HEK293 (cell line): ENCODE results near the gene RBFOX2.

ENCODE experiments used
- CTCF ChIA-PET: fragments of 350-600 bp; formaldehyde crosslinking; extraction: SDS; loops from one replicate; lab custom pipeline; 2021; ENCODE audit warnings: antibody characterized with exemption; lab: Yijun Ruan, JAX
- POLR2A ChIA-PET: fragments of 300-600 bp; formaldehyde crosslinking; extraction: SDS; loops from one replicate; lab custom pipeline; 2020; ENCODE audit warnings: antibody characterized with exemption, inconsistent platforms; lab: Yijun Ruan, JAX
- H3K27ac ChIP-seq: fragments of 200-500 bp; sonication (Bioruptor generic); 2 replicates; pipeline ENCODE4 v1.5.1; 2014; ENCODE audit warnings: low read depth, low read length, control low read depth, inconsistent platforms; ENCODE audit errors: extremely low read depth
- H3K36me3 ChIP-seq, 2 experiments: fragments of 200-500 bp in 1 of 2; sonication (Bioruptor generic) in 1 of 2; 1 replicate in 1 of 2; 2 replicates in 1 of 2; pipeline ENCODE4 v1.5.1; 2014 to 2017; ENCODE audit warnings: inconsistent platforms in 2 of 2, low read length in 2 of 2; ENCODE audit not compliant: control insufficient read depth in 2 of 2, insufficient read depth in 1 of 2
- H3K4me1 ChIP-seq: fragments of 200-500 bp; sonication (Bioruptor generic); 2 replicates; pipeline ENCODE4 v1.5.1; 2014; ENCODE audit warnings: mild to moderate bottlenecking, low read length, inconsistent platforms; ENCODE audit not compliant: control insufficient read depth, insufficient read depth
- H3K4me3 ChIP-seq: 2 replicates; pipeline ENCODE4 v1.5.1; 2011; ENCODE audit warnings: low read depth, mild to moderate bottlenecking, control low read depth, low read length, moderate library complexity
- H3K9me3 ChIP-seq: fragments of 200-500 bp; sonication (Bioruptor generic); 2 replicates; pipeline ENCODE4 v1.5.1; 2014; ENCODE audit warnings: low read depth, low read length, inconsistent platforms; ENCODE audit not compliant: control insufficient read depth, insufficient read depth
- HOXA7 ChIP-seq: sonication (generic); formaldehyde crosslinking; IDR thresholded peaks from 2 replicates; pipeline ENCODE4 v1.8.1; 2022; ENCODE audit warnings: missing genetic modification reagents, borderline replicate concordance
- OSR2 ChIP-seq: fragments of 450-650 bp; formaldehyde crosslinking; IDR thresholded peaks from 2 replicates; pipeline ENCODE4 v1.5.1; 2016; ENCODE audit warnings: missing biosample characterization, missing genetic modification characterization
- ZBTB1 ChIP-seq: fragments of 450-650 bp; formaldehyde crosslinking; IDR thresholded peaks from 2 replicates; pipeline ENCODE4 v1.5.1; 2016; ENCODE audit warnings: missing biosample characterization, missing genetic modification characterization
- ZIC2 ChIP-seq: fragments of 450-650 bp; formaldehyde crosslinking; IDR thresholded peaks from 2 replicates; pipeline ENCODE4 v1.5.1; 2016; ENCODE audit warnings: missing biosample characterization, missing genetic modification characterization
- ZNF112 ChIP-seq: fragments of 450-650 bp; formaldehyde crosslinking; IDR thresholded peaks from 2 replicates; pipeline ENCODE4 v1.5.0; 2017; ENCODE audit warnings: missing biosample characterization, missing genetic modification characterization
- ZNF132 ChIP-seq: fragments of 450-650 bp; formaldehyde crosslinking; IDR thresholded peaks from 2 replicates; pipeline ENCODE4 v1.5.1; 2017; ENCODE audit warnings: missing biosample characterization, missing genetic modification characterization, borderline replicate concordance
- ZNF138 ChIP-seq: fragments of 450-650 bp; formaldehyde crosslinking; IDR thresholded peaks from 2 replicates; pipeline ENCODE4 v1.5.1; 2016; ENCODE audit warnings: missing biosample characterization, missing genetic modification characterization, borderline replicate concordance
- ZNF174 ChIP-seq: fragments of 450-650 bp; formaldehyde crosslinking; IDR thresholded peaks from 2 replicates; pipeline ENCODE4 v1.5.0; 2017; ENCODE audit warnings: missing biosample characterization, mild to moderate bottlenecking, missing genetic modification characterization
- ZNF202 ChIP-seq: fragments of 450-650 bp; formaldehyde crosslinking; IDR thresholded peaks from 2 replicates; pipeline ENCODE4 v1.5.1; 2016; ENCODE audit warnings: missing biosample characterization, missing genetic modification characterization, borderline replicate concordance
- ZNF24 ChIP-seq: fragments of 450-650 bp; formaldehyde crosslinking; IDR thresholded peaks from 2 replicates; pipeline ENCODE4 v1.5.1; 2016; ENCODE audit warnings: missing biosample characterization, missing genetic modification characterization
- ZNF266 ChIP-seq: fragments of 450-650 bp; formaldehyde crosslinking; IDR thresholded peaks from 2 replicates; pipeline ENCODE4 v1.5.1; 2016; ENCODE audit warnings: missing biosample characterization, missing genetic modification characterization, low read depth
- ZNF311 ChIP-seq: fragments of 450-650 bp; formaldehyde crosslinking; IDR thresholded peaks from 2 replicates; pipeline ENCODE4 v1.5.1; 2017; ENCODE audit warnings: missing biosample characterization, missing genetic modification characterization, borderline replicate concordance
- ZNF391 ChIP-seq: fragments of 450-650 bp; formaldehyde crosslinking; IDR thresholded peaks from 2 replicates; pipeline ENCODE4 v1.5.1; 2016; ENCODE audit warnings: low read depth, missing biosample characterization, missing genetic modification characterization, borderline replicate concordance
- ZNF423 ChIP-seq: fragments of 450-650 bp; formaldehyde crosslinking; IDR thresholded peaks from 2 replicates; pipeline ENCODE4 v1.5.1; 2016; ENCODE audit warnings: missing biosample characterization, missing genetic modification characterization
- ZNF426 ChIP-seq: fragments of 450-650 bp; formaldehyde crosslinking; IDR thresholded peaks from 2 replicates; pipeline ENCODE4 v1.5.1; 2017; ENCODE audit warnings: missing biosample characterization, missing genetic modification characterization, mild to moderate bottlenecking, inconsistent platforms, moderate library complexity
- ZNF501 ChIP-seq: fragments of 450-650 bp; formaldehyde crosslinking; IDR thresholded peaks from 2 replicates; pipeline ENCODE4 v1.5.1; 2016; ENCODE audit warnings: missing biosample characterization, missing genetic modification characterization
- ZNF514 ChIP-seq: fragments of 450-650 bp; formaldehyde crosslinking; IDR thresholded peaks from 2 replicates; pipeline ENCODE4 v1.5.1; 2016; ENCODE audit warnings: missing biosample characterization, missing genetic modification characterization
- ZNF549 ChIP-seq: fragments of 450-650 bp; IDR thresholded peaks from 2 replicates; pipeline ENCODE4 v1.5.1; 2018; ENCODE audit warnings: missing biosample characterization, missing genetic modification characterization, mild to moderate bottlenecking, inconsistent platforms, moderate library complexity
- ZNF596 ChIP-seq: fragments of 450-650 bp; IDR thresholded peaks from 2 replicates; pipeline ENCODE4 v1.5.0; 2018; ENCODE audit warnings: missing biosample characterization, mild to moderate bottlenecking, missing genetic modification characterization, moderate library complexity
- ZNF610 ChIP-seq: fragments of 450-650 bp; formaldehyde crosslinking; IDR thresholded peaks from 2 replicates; pipeline ENCODE4 v1.5.1; 2016; ENCODE audit warnings: missing biosample characterization, missing genetic modification characterization, borderline replicate concordance
- ZNF621 ChIP-seq: fragments of 450-650 bp; formaldehyde crosslinking; IDR thresholded peaks from 2 replicates; pipeline ENCODE4 v1.5.1; 2017; ENCODE audit warnings: missing biosample characterization, missing genetic modification characterization
- ZNF664 ChIP-seq: fragments of 450-650 bp; formaldehyde crosslinking; IDR thresholded peaks from 2 replicates; pipeline ENCODE4 v1.5.1; 2016; ENCODE audit warnings: missing biosample characterization, missing genetic modification characterization
- ZNF837 ChIP-seq: fragments of 450-650 bp; formaldehyde crosslinking; IDR thresholded peaks from 2 replicates; pipeline ENCODE4 v1.5.1; 2016; ENCODE audit warnings: missing biosample characterization, missing genetic modification characterization
- TF ChIP-seq, protein P1 (sequence below): fragments of 450-650 bp; formaldehyde crosslinking; IDR thresholded peaks from 2 replicates; pipeline ENCODE4 v1.5.1; 2016; ENCODE audit warnings: missing biosample characterization, missing genetic modification characterization
- TF ChIP-seq, protein P2 (sequence below): fragments of 450-650 bp; formaldehyde crosslinking; IDR thresholded peaks from 2 replicates; pipeline ENCODE4 v1.5.1; 2017; ENCODE audit warnings: missing biosample characterization, missing genetic modification characterization
- TF ChIP-seq, protein P3 (sequence below): fragments of 450-650 bp; formaldehyde crosslinking; conservative IDR thresholded peaks from 2 replicates; pipeline ENCODE4 v1.5.1; 2016; ENCODE audit warnings: low read depth, missing biosample characterization, missing genetic modification characterization

The RBFOX2 gene

DNA sequence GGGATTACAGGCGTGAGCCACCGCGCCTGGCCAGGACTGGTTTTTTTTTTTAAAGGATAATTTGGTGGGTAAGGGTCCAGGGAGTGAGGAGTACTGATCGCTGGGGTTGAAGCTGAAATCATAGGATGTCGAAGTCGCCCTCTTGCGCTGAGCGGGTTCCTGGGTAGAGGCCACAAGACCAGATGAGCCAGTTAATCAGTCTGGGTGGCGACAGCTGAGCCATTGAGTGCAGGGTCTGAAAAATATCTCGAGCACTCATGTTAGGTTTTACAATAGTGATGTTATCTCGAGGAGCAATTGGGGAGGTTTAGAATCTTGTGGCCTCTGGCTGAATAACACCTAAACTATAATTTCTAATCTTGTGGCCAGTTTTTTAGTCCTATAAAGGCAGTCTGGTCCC lies 303.1 kb downstream of the RBFOX2 start:
- POLR2A ChIA-PET = no interaction called here
- no peaks in the 10 kb centered on the region for H3K36me3 ChIP-seq
- no peak overlapping the region for H3K4me3 ChIP-seq
- TF ChIP-seq ZNF837 (tag by site-specific recombination) (no peak), ZNF112 (tag by site-specific recombination) (no peak), ZNF202 (tag by site-specific recombination) (no peak), ZNF596 (tag by site-specific recombination) (no peak), ZNF138 (no peak)
- TF ChIP-seq, protein P1, sequence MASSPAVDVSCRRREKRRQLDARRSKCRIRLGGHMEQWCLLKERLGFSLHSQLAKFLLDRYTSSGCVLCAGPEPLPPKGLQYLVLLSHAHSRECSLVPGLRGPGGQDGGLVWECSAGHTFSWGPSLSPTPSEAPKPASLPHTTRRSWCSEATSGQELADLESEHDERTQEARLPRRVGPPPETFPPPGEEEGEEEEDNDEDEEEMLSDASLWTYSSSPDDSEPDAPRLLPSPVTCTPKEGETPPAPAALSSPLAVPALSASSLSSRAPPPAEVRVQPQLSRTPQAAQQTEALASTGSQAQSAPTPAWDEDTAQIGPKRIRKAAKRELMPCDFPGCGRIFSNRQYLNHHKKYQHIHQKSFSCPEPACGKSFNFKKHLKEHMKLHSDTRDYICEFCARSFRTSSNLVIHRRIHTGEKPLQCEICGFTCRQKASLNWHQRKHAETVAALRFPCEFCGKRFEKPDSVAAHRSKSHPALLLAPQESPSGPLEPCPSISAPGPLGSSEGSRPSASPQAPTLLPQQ (tag by site-specific recombination) = no peak
- CTCF ChIA-PET = interaction anchor here (0.7 kb wide), 1 partner anchor 12 kb away, joined by 4 read pairs; no protein-coding TSS in a partner anchor
- no peaks in the 10 kb centered on the region for H3K4me1 ChIP-seq
- no peak overlapping the region for H3K27ac ChIP-seq
- no peaks in the 10 kb centered on the region for H3K9me3 ChIP-seq

DNA sequence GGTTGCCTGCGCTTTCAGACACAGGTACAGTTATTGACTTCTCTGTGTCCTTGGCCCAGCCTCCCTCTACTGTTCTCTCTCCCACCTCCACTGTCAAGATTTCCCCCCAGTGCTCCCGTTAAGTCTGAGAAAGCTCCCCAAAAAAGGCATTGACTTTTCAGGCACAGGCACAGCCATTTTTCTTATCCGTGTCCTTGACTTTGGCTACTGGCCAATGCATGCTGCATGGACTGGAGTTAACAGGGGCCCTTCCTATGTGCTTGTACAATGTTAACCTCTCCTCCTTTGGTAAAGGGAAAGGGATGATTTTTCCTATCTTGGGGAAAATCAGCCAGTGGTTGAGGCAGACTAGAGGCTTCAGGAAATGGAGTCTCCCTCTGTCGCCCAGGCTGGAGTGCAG lies 306.7 kb downstream of the RBFOX2 start:
- no peak overlapping the region for H3K27ac ChIP-seq
- CTCF ChIA-PET = interaction anchor here (0.5 kb wide), 1 partner anchor 189 kb away, joined by 3 read pairs; no protein-coding TSS in a partner anchor
- no peaks in the 10 kb centered on the region for H3K9me3 ChIP-seq
- TF ChIP-seq ZNF423 (tag by site-specific recombination) (no peak), ZNF202 (tag by site-specific recombination) (no peak), ZNF501 (no peak), ZNF174 (tag by site-specific recombination) (no peak), ZNF610 (no peak), ZBTB1 (tag by site-specific recombination) (no peak), OSR2 (tag by site-specific recombination) (no peak), ZNF311 (tag by site-specific recombination) (no peak), ZNF132 (tag by site-specific recombination) (no peak), ZNF426 (tag by site-specific recombination) (no peak), ZIC2 (tag by site-specific recombination) (no peak), ZNF664 (tag by site-specific recombination) (no peak)
- TF ChIP-seq, protein P2, sequence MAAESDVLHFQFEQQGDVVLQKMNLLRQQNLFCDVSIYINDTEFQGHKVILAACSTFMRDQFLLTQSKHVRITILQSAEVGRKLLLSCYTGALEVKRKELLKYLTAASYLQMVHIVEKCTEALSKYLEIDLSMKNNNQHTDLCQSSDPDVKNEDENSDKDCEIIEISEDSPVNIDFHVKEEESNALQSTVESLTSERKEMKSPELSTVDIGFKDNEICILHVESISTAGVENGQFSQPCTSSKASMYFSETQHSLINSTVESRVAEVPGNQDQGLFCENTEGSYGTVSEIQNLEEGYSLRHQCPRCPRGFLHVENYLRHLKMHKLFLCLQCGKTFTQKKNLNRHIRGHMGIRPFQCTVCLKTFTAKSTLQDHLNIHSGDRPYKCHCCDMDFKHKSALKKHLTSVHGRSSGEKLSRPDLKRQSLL = no peak
- TF ChIP-seq, all 188 proteins: peak for 0
- no peak overlapping the region for H3K4me3 ChIP-seq
- H3K4me1 ChIP-seq = no peaks in the 10 kb centered on the region
- no peaks in the 10 kb centered on the region for H3K36me3 ChIP-seq
- POLR2A ChIA-PET = no interaction called here

DNA sequence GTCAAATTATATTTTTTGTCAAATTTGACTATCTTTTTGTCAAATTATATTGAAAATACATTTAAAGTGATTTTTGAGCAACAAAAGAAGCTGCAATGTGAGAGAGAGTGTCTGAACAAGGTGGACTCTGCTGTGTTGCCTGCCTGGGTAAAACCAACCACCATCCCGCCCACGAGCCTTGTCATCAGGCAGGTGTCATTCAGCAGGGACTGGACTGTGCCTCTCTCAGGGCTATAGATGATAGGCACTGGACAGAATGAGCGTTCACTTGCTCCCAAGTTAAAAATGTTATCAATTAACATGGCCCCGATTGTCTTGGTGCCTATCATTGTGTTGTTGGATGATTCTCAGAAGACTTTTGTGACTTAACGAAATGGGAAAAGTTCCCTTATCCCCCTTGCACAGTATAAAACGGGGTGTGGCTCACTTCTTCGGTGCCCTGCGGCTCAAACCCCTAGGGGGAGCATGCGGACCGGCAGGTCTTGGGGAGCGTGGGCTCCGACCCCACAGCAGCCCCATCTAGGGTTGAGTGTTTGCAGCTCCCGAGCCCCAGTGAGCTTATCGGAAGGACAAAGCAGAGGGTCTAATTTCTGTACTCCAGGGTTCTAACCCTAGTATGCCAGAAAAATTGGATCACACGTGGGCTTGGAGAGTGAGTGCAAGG lies 309.3 kb downstream of the RBFOX2 start:
- ChIA-PET CTCF (no interaction called here), POLR2A (no interaction called here)
- no peak overlapping the region for H3K4me3 ChIP-seq
- TF ChIP-seq ZNF621 (no peak), ZNF391 (no peak), ZNF549 (tag by site-specific recombination) (no peak), ZNF514 (no peak), ZNF266 (tag by site-specific recombination) (no peak), HOXA7 (CRISPR knock-in tag) (no peak), ZNF24 (tag by site-specific recombination) (no peak)
- TF ChIP-seq, protein P3, sequence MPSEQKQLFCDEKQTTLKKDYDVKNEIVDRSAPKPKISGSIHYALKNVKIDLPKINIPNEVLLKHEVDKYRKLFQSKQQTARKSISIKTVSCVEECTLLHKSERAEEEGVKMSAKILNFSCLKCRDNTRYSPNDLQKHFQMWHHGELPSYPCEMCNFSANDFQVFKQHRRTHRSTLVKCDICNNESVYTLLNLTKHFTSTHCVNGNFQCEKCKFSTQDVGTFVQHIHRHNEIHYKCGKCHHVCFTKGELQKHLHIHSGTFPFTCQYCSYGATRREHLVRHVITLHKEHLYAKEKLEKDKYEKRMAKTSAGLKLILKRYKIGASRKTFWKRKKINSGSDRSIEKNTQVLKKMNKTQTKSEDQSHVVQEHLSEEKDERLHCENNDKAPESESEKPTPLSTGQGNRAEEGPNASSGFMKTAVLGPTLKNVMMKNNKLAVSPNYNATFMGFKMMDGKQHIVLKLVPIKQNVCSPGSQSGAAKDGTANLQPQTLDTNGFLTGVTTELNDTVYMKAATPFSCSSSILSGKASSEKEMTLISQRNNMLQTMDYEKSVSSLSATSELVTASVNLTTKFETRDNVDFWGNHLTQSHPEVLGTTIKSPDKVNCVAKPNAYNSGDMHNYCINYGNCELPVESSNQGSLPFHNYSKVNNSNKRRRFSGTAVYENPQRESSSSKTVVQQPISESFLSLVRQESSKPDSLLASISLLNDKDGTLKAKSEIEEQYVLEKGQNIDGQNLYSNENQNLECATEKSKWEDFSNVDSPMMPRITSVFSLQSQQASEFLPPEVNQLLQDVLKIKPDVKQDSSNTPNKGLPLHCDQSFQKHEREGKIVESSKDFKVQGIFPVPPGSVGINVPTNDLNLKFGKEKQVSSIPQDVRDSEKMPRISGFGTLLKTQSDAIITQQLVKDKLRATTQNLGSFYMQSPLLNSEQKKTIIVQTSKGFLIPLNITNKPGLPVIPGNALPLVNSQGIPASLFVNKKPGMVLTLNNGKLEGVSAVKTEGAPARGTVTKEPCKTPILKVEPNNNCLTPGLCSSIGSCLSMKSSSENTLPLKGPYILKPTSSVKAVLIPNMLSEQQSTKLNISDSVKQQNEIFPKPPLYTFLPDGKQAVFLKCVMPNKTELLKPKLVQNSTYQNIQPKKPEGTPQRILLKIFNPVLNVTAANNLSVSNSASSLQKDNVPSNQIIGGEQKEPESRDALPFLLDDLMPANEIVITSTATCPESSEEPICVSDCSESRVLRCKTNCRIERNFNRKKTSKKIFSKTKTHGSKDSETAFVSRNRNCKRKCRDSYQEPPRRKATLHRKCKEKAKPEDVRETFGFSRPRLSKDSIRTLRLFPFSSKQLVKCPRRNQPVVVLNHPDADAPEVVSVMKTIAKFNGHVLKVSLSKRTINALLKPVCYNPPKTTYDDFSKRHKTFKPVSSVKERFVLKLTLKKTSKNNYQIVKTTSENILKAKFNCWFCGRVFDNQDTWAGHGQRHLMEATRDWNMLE (tag by site-specific recombination) = no peak

More for the DNA sequence above, 309.3 kb downstream of the RBFOX2 start:
- H3K27ac ChIP-seq = no peak overlapping the region
- no peaks in the 10 kb centered on the region for H3K4me1 ChIP-seq
- no peaks in the 10 kb centered on the region for H3K9me3 ChIP-seq
- no peaks in the 10 kb centered on the region for H3K36me3 ChIP-seq
